DOHH2 (cell line): ENCODE results near the gene EIF2D.

Experiments used
- H3F3A ChIP-seq: fragments of 200-600 bp; sonication (generic), shearing (Covaris generic); 2 replicates; pipeline ENCODE4 v1.6.0; 2016; ENCODE audit warnings: antibody characterized with exemption, mild to moderate bottlenecking; ENCODE audit not compliant: control insufficient read depth, insufficient read depth
- H3K27ac ChIP-seq: fragments of 200-600 bp; sonication (generic); 2 replicates; pipeline ENCODE4 v1.5.1; 2014; ENCODE audit warnings: low read depth, mild to moderate bottlenecking, low read length, moderate library complexity
- H3K27me3 ChIP-seq: fragments of 200-600 bp; sonication (generic); 2 replicates; pipeline ENCODE4 v1.6.1; 2014; ENCODE audit warnings: mild to moderate bottlenecking, low read length, mixed read lengths; ENCODE audit not compliant: control insufficient read depth
- H3K36me3 ChIP-seq: fragments of 200-600 bp; sonication (generic); 2 replicates; pipeline ENCODE4 v1.6.1; 2014; ENCODE audit warnings: mild to moderate bottlenecking, low read length, moderate library complexity, mixed read lengths; ENCODE audit not compliant: control insufficient read depth
- H3K4me1 ChIP-seq: fragments of 200-600 bp; sonication (generic); 2 replicates; pipeline ENCODE4 v1.6.1; 2014; ENCODE audit warnings: mild to moderate bottlenecking, low read length, mixed read lengths; ENCODE audit not compliant: control insufficient read depth
- H3K4me2 ChIP-seq: fragments of 200-600 bp; sonication (generic); 2 replicates; pipeline ENCODE4 v1.6.0; 2014; ENCODE audit warnings: mild to moderate bottlenecking, low read length, moderate library complexity
- H3K4me3 ChIP-seq: fragments of 200-600 bp; sonication (generic); 2 replicates; pipeline ENCODE4 v1.5.1; 2014; ENCODE audit warnings: mild to moderate bottlenecking, low read length, mixed read lengths
- H3K79me2 ChIP-seq: fragments of 200-600 bp; sonication (generic); 2 replicates; pipeline ENCODE4 v1.6.1; 2014; ENCODE audit warnings: mild to moderate bottlenecking, low read length, mixed read lengths; ENCODE audit not compliant: control insufficient read depth
- H3K9me2 ChIP-seq: fragments of 200-600 bp; sonication (generic); replicated peaks from 2 replicates; pipeline ENCODE4 v1.6.1; 2014; ENCODE audit warnings: mild to moderate bottlenecking, low read length, mixed read lengths; ENCODE audit not compliant: control insufficient read depth
- H3K9me3 ChIP-seq: fragments of 200-600 bp; sonication (generic); 2 replicates; pipeline ENCODE4 v1.6.1; 2014; ENCODE audit warnings: antibody characterized with exemption, low read length, mixed read lengths; ENCODE audit not compliant: control insufficient read depth, insufficient read depth
- H4K20me1 ChIP-seq: fragments of 200-600 bp; sonication (generic); 2 replicates; pipeline ENCODE4 v1.6.0; 2014; ENCODE audit warnings: low read depth, mild to moderate bottlenecking, antibody characterized with exemption, low read length, moderate library complexity; ENCODE audit not compliant: control insufficient read depth, insufficient read depth
- EZH2phosphoT487 ChIP-seq: fragments of 200-600 bp; sonication (generic); IDR thresholded peaks from 2 replicates; pipeline ENCODE4 v1.6.1; 2017; ENCODE audit warnings: borderline replicate concordance, mild to moderate bottlenecking, antibody characterized with exemption, low read length, moderate library complexity, mixed read lengths
- TF ChIP-seq, protein P1 (sequence below): fragments of 200-600 bp; sonication (generic); IDR thresholded peaks from one replicate; pipeline ENCODE4 v1.5.1; 2014; ENCODE audit warnings: antibody characterized with exemption, mild to moderate bottlenecking, low read depth, low read length; ENCODE audit not compliant: poor library complexity, severe bottlenecking

The EIF2D gene

DNA sequence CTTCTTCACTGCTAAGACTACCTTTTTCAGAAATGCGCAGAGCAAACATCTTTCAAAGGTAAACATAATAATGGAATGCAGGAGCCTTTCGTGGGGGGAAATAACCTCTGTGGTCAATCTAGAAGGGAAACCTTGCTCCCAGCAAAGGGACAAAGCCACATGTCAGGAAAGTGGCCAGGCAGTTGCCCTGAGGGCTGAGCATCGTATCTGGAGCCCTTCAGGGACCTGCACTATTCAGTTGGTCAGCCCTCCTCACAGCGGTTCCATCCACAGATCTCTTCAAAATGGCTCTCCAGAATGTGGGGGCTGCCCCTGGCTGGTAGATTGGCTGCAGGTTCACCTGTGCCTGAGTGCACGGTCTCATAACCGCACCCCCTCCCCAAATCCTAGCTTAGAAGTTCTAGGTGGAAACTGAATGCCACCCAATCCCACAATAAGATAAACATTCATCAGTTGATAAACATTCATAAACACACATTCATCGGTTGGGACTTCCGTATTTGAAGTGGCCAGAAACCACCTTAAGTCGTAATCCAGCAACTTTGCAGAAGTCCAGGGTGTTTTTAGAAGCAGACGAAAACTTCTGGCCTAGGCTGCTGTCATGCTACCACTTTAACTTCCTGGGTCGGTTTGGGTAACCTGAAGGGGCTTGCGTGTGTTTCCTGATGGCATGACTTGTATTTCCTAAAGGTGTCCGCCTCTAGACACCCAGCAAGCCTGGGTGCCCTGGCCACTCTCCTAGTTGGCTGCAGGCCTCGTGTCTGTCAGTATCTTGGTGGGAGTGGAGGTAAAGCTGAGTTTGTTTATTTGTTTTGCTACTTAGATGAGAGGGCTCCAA lies 54.4 kb downstream of the EIF2D start:
- peaks cover 62% of the 10 kb centered on the region for H3K4me1 ChIP-seq
- H3K9me3 ChIP-seq, result no peaks in the 10 kb centered on the region
- H3K79me2 ChIP-seq, result peaks cover 40% of the 10 kb centered on the region
- no peak for TF ChIP-seq EZH2phosphoT487
- TF ChIP-seq, protein P1, sequence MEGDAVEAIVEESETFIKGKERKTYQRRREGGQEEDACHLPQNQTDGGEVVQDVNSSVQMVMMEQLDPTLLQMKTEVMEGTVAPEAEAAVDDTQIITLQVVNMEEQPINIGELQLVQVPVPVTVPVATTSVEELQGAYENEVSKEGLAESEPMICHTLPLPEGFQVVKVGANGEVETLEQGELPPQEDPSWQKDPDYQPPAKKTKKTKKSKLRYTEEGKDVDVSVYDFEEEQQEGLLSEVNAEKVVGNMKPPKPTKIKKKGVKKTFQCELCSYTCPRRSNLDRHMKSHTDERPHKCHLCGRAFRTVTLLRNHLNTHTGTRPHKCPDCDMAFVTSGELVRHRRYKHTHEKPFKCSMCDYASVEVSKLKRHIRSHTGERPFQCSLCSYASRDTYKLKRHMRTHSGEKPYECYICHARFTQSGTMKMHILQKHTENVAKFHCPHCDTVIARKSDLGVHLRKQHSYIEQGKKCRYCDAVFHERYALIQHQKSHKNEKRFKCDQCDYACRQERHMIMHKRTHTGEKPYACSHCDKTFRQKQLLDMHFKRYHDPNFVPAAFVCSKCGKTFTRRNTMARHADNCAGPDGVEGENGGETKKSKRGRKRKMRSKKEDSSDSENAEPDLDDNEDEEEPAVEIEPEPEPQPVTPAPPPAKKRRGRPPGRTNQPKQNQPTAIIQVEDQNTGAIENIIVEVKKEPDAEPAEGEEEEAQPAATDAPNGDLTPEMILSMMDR, result no peak
- 0 out of 2 replicates have a peak, but pooled peaks cover 2% of the 10 kb centered on the region for H3K27me3 ChIP-seq
- H3K9me2 ChIP-seq, result no peaks in the 10 kb centered on the region
- H3K4me2 ChIP-seq, result peak overlapping the region; percentile 95
- H4K20me1 ChIP-seq, result no peaks in the 10 kb centered on the region
- H3F3A ChIP-seq, result peaks cover 4% of the 10 kb centered on the region; the same call in 1 of the 2 replicates
- peak overlapping the region; percentile 92 for H3K4me3 ChIP-seq
- peaks cover 23% of the 10 kb centered on the region for H3K36me3 ChIP-seq
- H3K27ac ChIP-seq, result peak overlapping the region; percentile 68

DNA sequence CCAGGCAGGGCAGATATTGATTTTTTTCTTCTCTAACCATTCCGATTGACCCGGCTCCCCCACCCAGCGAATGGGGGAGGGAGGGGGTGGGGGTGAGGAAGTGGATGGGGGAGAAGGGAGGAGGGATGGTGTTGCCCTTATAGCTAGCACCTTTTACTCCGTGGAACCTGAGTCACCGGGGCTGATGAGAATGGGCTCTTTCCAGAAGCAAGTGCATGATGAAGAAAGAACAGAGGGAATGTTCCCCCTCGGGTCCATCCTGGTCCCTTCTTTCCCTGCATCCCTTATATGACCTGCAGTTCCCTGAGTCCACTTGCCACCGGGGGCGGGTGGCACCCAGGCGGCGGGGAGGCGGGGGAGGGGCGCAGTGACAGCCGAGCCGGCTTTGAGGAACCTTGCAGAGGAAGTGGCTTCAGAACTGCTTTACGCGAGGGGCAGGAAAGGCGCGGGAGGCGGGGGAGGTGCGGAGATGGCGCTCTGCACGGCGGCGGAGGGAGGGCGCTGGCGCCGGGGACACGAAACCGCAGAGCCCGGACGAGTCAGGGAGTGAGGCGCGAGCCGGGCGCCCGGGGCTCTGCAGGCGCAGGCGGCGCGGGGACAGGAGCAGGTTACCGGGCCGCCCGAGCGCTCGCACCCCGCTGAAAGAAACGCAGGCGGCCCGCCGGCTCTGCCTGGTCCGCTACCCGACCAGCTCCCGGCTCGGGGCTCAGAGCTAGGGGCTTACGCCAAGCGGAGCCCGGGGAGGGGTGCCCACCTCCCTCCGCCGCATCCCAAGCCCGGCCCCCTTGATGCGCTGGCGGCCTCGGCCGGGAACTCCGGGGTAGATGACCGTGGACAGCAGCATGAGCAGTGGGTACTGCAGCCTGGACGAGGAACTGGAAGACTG lies 55.3 kb downstream of the EIF2D start:
- peak overlapping the region; percentile 95 for H3K4me2 ChIP-seq
- no peaks in the 10 kb centered on the region for H4K20me1 ChIP-seq
- H3K79me2 ChIP-seq, result peaks cover 40% of the 10 kb centered on the region
- peak overlapping the region; percentile 92 for H3K4me3 ChIP-seq
- H3K27ac ChIP-seq, result peak overlapping the region; percentile 68
- no peaks in the 10 kb centered on the region for H3K9me2 ChIP-seq
- peaks cover 4% of the 10 kb centered on the region; the same call in 1 of the 2 replicates for H3F3A ChIP-seq
- peaks cover 16% of the 10 kb centered on the region for H3K36me3 ChIP-seq
- peaks cover 53% of the 10 kb centered on the region for H3K4me1 ChIP-seq
- TF ChIP-seq, protein P1, result no peak
- no peak for TF ChIP-seq EZH2phosphoT487
- no peaks in the 10 kb centered on the region for H3K9me3 ChIP-seq
- H3K27me3 ChIP-seq, result 0 out of 2 replicates have a peak, but pooled peaks cover 2% of the 10 kb centered on the region

DNA sequence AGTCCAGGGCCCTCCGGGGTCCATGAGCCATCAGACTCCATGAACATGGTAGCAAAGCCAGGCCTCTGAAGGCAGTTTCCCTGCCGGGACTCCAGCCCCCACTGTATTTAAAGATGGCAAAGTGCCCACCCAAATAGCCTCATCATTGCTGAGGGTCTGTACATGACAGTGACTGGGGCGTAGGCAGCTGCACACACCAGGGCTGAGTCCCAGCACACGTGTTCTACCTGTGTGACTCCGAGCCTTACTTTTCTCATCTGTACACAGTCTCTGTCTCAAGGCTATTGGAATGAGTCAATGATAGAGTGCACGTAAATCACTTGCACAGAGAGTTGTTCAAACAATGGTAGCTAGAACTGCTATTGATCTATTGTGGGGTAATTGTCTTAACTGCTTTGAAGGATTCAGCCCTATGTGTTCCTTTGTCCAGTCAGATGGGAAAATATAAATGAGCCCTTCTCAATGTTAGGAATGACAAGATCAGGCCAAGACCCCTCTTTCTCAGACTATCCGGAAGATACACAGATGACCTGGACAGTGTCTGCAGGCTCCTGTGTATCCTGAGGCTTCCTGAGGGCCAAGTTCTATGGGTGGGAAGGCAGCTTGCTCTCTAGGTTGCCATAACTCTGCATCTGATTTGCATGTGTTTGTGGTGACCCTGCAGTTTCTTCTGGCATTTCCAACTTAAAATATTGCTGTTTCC lies 56.1 kb downstream of the EIF2D start:
- H3K27ac ChIP-seq, result no peak overlapping the region
- peaks cover 52% of the 10 kb centered on the region for H3K4me1 ChIP-seq
- H3K4me2 ChIP-seq, result peak overlapping the region; percentile 95

More for the DNA sequence above, 56.1 kb downstream of the EIF2D start:
- Histone ChIP-seq H3F3A (peaks cover 4% of the 10 kb centered on the region; the same call in 1 of the 2 replicates), H3K4me3 (peak overlapping the region; percentile 92), H3K27me3 (0 out of 2 replicates have a peak, but pooled peaks cover 2% of the 10 kb centered on the region), H3K9me3 (no peaks in the 10 kb centered on the region), H3K36me3 (peaks cover 13% of the 10 kb centered on the region), H4K20me1 (no peaks in the 10 kb centered on the region), H3K9me2 (no peaks in the 10 kb centered on the region), H3K79me2 (peaks cover 39% of the 10 kb centered on the region)
- TF ChIP-seq, protein P1, result no peak
- TF ChIP-seq EZH2phosphoT487, result no peak
